HG03442 (cell line): ENCODE measurements around the gene KDM2B.
"Not testable (repeated sequence)": the region's sequence is repeated elsewhere in the genome, so short reads cannot be mapped to it uniquely, and the experiment has no call there.

Source experiments
- ATAC-seq: cut with Tn5 transposase; IDR thresholded peaks from one replicate; pipeline ENCODE4 v1.9.1; 2021; ENCODE audit warnings: mild to moderate bottlenecking, moderate library complexity; ENCODE audit not compliant: unreplicated experiment

KDM2B gene

GRCh38 chr12:121507984-121508383 lies 72.8 kb downstream of the KDM2B start:
- ATAC-seq: no peak

- no peak for ATAC-seq
Measured at GRCh38 chr12:121507245-121507644, 73.6 kb downstream of the KDM2B start.

GRCh38 chr12:121505513-121505912 lies 75.3 kb downstream of the KDM2B start:
- no peak for ATAC-seq

- ATAC-seq: no peak
Measured at GRCh38 chr12:121504505-121504904, 76.3 kb downstream of the KDM2B start.

- ATAC-seq: no peak
Measured at GRCh38 chr12:121503395-121503794, 77.4 kb downstream of the KDM2B start.

- ATAC-seq: no peak
Measured at GRCh38 chr12:121501946-121502345, 78.9 kb downstream of the KDM2B start.

- no peak for ATAC-seq
Measured at GRCh38 chr12:121499929-121500793, 80.7 kb downstream of the KDM2B start.

GRCh38 chr12:121495746-121496145 lies 85.1 kb downstream of the KDM2B start:
- ATAC-seq: no peak

GRCh38 chr12:121494093-121494787 lies 86.6 kb downstream of the KDM2B start:
- ATAC-seq: no peak

- ATAC-seq: no peak
Measured at GRCh38 chr12:121490401-121491281, 90.2 kb downstream of the KDM2B start.

GRCh38 chr12:121489874-121490273 lies 90.9 kb downstream of the KDM2B start:
- no peak for ATAC-seq

GRCh38 chr12:121484967-121485366 lies 95.9 kb downstream of the KDM2B start:
- no peak for ATAC-seq

- not testable (repeated sequence) for ATAC-seq
Measured at GRCh38 chr12:121484564-121484963, 96.3 kb downstream of the KDM2B start.

- ATAC-seq: no peak
Measured at GRCh38 chr12:121483949-121484348, 96.9 kb downstream of the KDM2B start.

- ATAC-seq: no peak
Measured at GRCh38 chr12:121476477-121476876, 104.3 kb downstream of the KDM2B start.

GRCh38 chr12:121475279-121475678 lies 105.5 kb downstream of the KDM2B start:
- ATAC-seq: no peak

- ATAC-seq: no peak
Measured at GRCh38 chr12:121472150-121472905, 108.5 kb downstream of the KDM2B start.

- no peak for ATAC-seq
Measured at GRCh38 chr12:121470751-121471150, 110.1 kb downstream of the KDM2B start.

GRCh38 chr12:121468499-121468801 lies 112.4 kb downstream of the KDM2B start:
- ATAC-seq: no peak

- peak; percentile 8 for ATAC-seq
Measured at GRCh38 chr12:121467638-121468498, 113.0 kb downstream of the KDM2B start.
